ENCODE measurements around the gene MS4A12. TPM values are rescaled to one million over a fixed set of nuclear protein-coding genes. Genes with fewer than 3 reads are reported as not detected.

MS4A12 gene
- total RNA-seq, 2 donors from 2014 or later: not detected

Other genes starting within 250 kb of the MS4A12 start
- gene MS4A4E, start 249.6 kb upstream of the MS4A12 start, total RNA-seq: not detected
- gene MS4A4A, start 212.1 kb upstream of the MS4A12 start, total RNA-seq: 10 to 100 TPM in 1 of 2 donors, 1 to 10 TPM in 1; 1.3 to 16.3 TPM
- not detected for gene MS4A6E, start 165.5 kb upstream of the MS4A12 start, total RNA-seq
- 10 to 100 TPM in 1 of 2 donors, 1 to 10 TPM in 1; 9.2 to 10.9 TPM for gene MS4A7, start 114.2 kb upstream of the MS4A12 start, total RNA-seq
- gene MS4A14, start 96.3 kb upstream of the MS4A12 start, total RNA-seq: 1 to 10 TPM; 1.3 TPM
- not detected for gene MS4A5, start 63.2 kb upstream of the MS4A12 start, total RNA-seq
- not detected for gene MS4A1, start 36.9 kb upstream of the MS4A12 start, total RNA-seq
- not detected for gene MS4A13, start 22.6 kb downstream of the MS4A12 start, total RNA-seq
- gene MS4A8, start 206.8 kb downstream of the MS4A12 start, total RNA-seq: 1 to 10 TPM in 1 of 2 donors, not detected in 1; 6.5 TPM
- not detected for gene MS4A18, start 231.9 kb downstream of the MS4A12 start, total RNA-seq